Small intestine (tissue), 7 donors: ENCODE measurements around the gene FILIP1. TPM values are rescaled to one million over a fixed set of nuclear protein-coding genes. Genes with fewer than 3 reads are reported as not detected.

Source experiments
- DNase-seq, 2 donors: peaks; one replicate each; pipeline versions ENCODE4 v3.0.0 to v3.0.0-alpha.2; 2013
- FAIRE-seq: peaks from 2 replicates; lab custom pipeline; 2012; peaks lifted over from hg19 to GRCh38; lab: Jason Lieb, UNC
- H3K27ac ChIP-seq, 3 donors: one replicate each; pipeline ENCODE4 v1.5.1; 2013; ENCODE audit warnings: low read length in 2 of 3, mild to moderate bottlenecking in 2 of 3, control low read depth in 1 of 3, inconsistent platforms in 1 of 3, low read depth in 1 of 3, moderate library complexity in 1 of 3
- H3K27me3 ChIP-seq, 3 donors: one replicate each; pipeline ENCODE4 v1.6.1; 2013; ENCODE audit warnings: low read length in 3 of 3, inconsistent platforms in 1 of 3; ENCODE audit not compliant: control insufficient read depth in 3 of 3, insufficient read depth in 3 of 3
- H3K36me3 ChIP-seq, 3 donors: one replicate each; pipeline ENCODE4 v1.6.1; 2013; ENCODE audit warnings: low read length in 3 of 3, inconsistent platforms in 1 of 3, low read depth in 1 of 3, mild to moderate bottlenecking in 1 of 3, moderate library complexity in 1 of 3; ENCODE audit not compliant: control insufficient read depth in 3 of 3, insufficient read depth in 2 of 3
- H3K4me1 ChIP-seq, 3 donors: one replicate each; pipeline ENCODE4 v1.6.1; 2013; ENCODE audit warnings: low read length in 2 of 3, inconsistent platforms in 1 of 3, low read depth in 1 of 3, mild to moderate bottlenecking in 1 of 3, moderate library complexity in 1 of 3; ENCODE audit not compliant: control insufficient read depth in 3 of 3, insufficient read depth in 2 of 3
- H3K4me3 ChIP-seq, 3 donors: one replicate each; pipeline ENCODE4 v1.5.1; 2013; ENCODE audit warnings: low read length in 3 of 3, control low read depth in 1 of 3, inconsistent platforms in 1 of 3, low read depth in 1 of 3, mild to moderate bottlenecking in 1 of 3, moderate library complexity in 1 of 3
- H3K9me3 ChIP-seq, 2 donors: one replicate each; pipeline ENCODE4 v1.6.1; 2013; ENCODE audit warnings: low read depth in 1 of 2, low read length in 1 of 2; ENCODE audit not compliant: control insufficient read depth in 2 of 2, insufficient read depth in 1 of 2
- WGBS, 3 donors: extraction: QIAGEN DNeasy Blood & Tissue Kit; methylation state at CpG; one replicate each; pipeline ENCODE4 v1.1.7; 2013; 5-methylcytosine and 5-hydroxymethylcytosine counted together
- polyA plus RNA-seq, 4 donors: library from polyadenylated mRNA; stranded (reverse) in 3 of 4; unstranded in 1 of 4; fragments of 200-250 nt in 3 of 4; fragments of 120-200 nt in 1 of 4; gene quantifications; one replicate each; pipeline versions ENCODE4 v1.2.1 to v1.2.3, GENCODE V29; 2013
- donor health status: healthy with polysubstance abuse.
- donor health status: control.
- donor health status: control.
- donor health status: Bipolar disorder and iron deficiency.
- donor health status: healthy.

Gene FILIP1
- polyA plus RNA-seq, 4 donors = 0.54 to 1.8 (median 1.4) TPM; not detected in 1

- FAIRE-seq (no peak), DNase-seq (no peak)
- H3K36me3 ChIP-seq = no peaks in the 10 kb centered on the region
- no peaks in the 10 kb centered on the region for H3K27me3 ChIP-seq
- no peaks in the 10 kb centered on the region for H3K9me3 ChIP-seq
- 58 to 81% (median 59%) methylated on average over 3 of the region's 3 CpGs for WGBS, 3 donors
- no peaks in the 10 kb centered on the region for H3K4me1 ChIP-seq
- no peak overlapping the region for H3K27ac ChIP-seq
- H3K4me3 ChIP-seq = no peak overlapping the region
Observed at GRCh38 chr6:75403563-75404080, 90.0 kb downstream of the FILIP1 start.

DNA sequence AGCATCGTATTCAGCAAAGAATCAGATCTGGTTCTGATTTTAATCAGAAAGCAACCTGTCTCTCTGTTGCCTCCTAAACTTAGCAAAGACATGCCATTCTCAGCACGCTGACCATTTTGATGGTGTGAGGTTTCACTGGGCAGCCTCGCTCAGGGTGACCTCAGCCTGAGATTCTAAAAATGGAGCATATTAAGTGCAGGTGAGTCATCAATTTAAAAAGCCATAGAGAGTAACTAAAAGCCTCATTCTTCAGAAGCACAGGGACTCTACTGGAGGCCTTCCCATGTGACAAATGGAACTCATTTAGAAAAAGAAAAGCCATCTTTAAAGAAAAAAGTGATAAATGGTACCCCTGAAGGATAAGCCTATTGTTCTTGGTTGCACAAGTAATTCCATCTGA is 91.3 kb downstream of the FILIP1 start:
- no peak overlapping the region for H3K27ac ChIP-seq
- 75 to 76% (median 76%) methylated on average over 3 of the region's 3 CpGs for WGBS, 3 donors
- no peaks in the 10 kb centered on the region for H3K4me1 ChIP-seq
- H3K9me3 ChIP-seq = no peaks in the 10 kb centered on the region
- DNase-seq = no peak
- H3K4me3 ChIP-seq = no peak overlapping the region
- H3K27me3 ChIP-seq = no peaks in the 10 kb centered on the region
- no peaks in the 10 kb centered on the region for H3K36me3 ChIP-seq
- no peak for FAIRE-seq

GRCh38 chr6:75397656-75398465 is 95.7 kb downstream of the FILIP1 start:
- Histone ChIP-seq H3K4me1 (no peaks in the 10 kb centered on the region), H3K27me3 (no peaks in the 10 kb centered on the region), H3K9me3 (no peaks in the 10 kb centered on the region), H3K27ac (no peak overlapping the region), H3K4me3 (no peak overlapping the region), H3K36me3 (no peaks in the 10 kb centered on the region)
- 45 to 56% (median 47%) methylated on average over 4 of the region's 4 CpGs for WGBS, 3 donors
- no peak for FAIRE-seq
- DNase-seq = no peak

DNA sequence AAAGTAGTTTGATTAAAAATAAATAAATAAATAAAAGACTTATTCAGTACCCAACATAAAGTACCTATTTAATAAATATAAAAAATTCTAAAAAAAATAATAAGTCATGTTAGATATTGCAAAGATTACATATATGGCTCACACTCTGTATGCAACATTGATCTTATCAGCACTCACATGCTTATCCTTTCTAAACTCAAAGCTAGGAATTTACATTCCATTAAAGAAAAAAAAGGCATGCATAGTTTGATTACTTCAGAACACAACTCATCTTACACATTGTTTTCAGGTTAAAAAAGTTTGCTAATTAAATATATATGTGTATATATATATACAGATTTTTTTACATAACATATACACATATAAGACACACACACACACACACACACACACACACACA is 96.4 kb downstream of the FILIP1 start:
- Histone ChIP-seq H3K9me3 (no peaks in the 10 kb centered on the region), H3K4me1 (no peaks in the 10 kb centered on the region)
- FAIRE-seq = no peak

GRCh38 chr6:75396005-75396800 is 97.4 kb downstream of the FILIP1 start:
- FAIRE-seq = no peak
- DNase-seq = no peak
- Histone ChIP-seq H3K4me1 (no peaks in the 10 kb centered on the region), H3K36me3 (no peaks in the 10 kb centered on the region), H3K27me3 (no peaks in the 10 kb centered on the region), H3K9me3 (no peaks in the 10 kb centered on the region), H3K27ac (no peak overlapping the region), H3K4me3 (no peak overlapping the region)
- 62 to 88% (median 81%) methylated on average over 6 of the region's 6 CpGs for WGBS, 3 donors

More for the DNA sequence above, 96.4 kb downstream of the FILIP1 start:
- H3K27me3 ChIP-seq = no peaks in the 10 kb centered on the region
- no peak overlapping the region for H3K4me3 ChIP-seq
- H3K36me3 ChIP-seq = no peaks in the 10 kb centered on the region
- DNase-seq = no peak
- H3K27ac ChIP-seq = no peak overlapping the region

- FAIRE-seq (no peak), DNase-seq (no peak)
- Histone ChIP-seq H3K27me3 (no peaks in the 10 kb centered on the region), H3K9me3 (no peaks in the 10 kb centered on the region), H3K4me1 (no peaks in the 10 kb centered on the region), H3K27ac (no peak overlapping the region), H3K4me3 (no peak overlapping the region), H3K36me3 (no peaks in the 10 kb centered on the region)
Observed at GRCh38 chr6:75393806-75394205, 99.8 kb downstream of the FILIP1 start.

DNA sequence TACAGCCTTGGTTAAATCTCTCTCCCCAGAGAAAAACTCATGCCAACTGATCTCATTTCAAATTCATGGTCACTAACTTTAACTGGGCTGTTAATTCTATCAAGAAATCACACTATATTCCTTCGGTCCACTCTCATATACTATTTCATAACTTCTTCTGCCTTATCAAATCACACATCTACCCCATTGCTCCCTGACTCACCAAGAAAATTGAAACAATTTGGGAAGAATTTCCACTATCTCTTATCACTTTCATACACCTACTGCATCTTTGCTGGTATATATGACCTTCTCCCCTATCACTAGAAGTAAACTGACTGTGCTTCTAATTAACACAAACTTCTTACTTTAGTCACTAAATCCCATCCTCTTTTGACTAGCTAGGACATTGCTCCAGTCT is 102.3 kb downstream of the FILIP1 start:
- Histone ChIP-seq H3K27me3 (no peaks in the 10 kb centered on the region), H3K4me1 (no peaks in the 10 kb centered on the region), H3K27ac (no peak overlapping the region), H3K9me3 (no peaks in the 10 kb centered on the region), H3K36me3 (no peaks in the 10 kb centered on the region), H3K4me3 (no peak overlapping the region)
- DNase-seq (no peak), FAIRE-seq (no peak)
- WGBS, 3 donors = 74 to 89% (median 82%) methylated on average over 1 of the region's 1 CpG

- DNase-seq = no peak
- Histone ChIP-seq H3K27ac (no peak overlapping the region), H3K27me3 (no peaks in the 10 kb centered on the region), H3K4me1 (peaks cover 0 to 3% (median 0%) of the 10 kb centered on the region in 3 donors), H3K4me3 (no peak overlapping the region), H3K36me3 (no peaks in the 10 kb centered on the region), H3K9me3 (no peaks in the 10 kb centered on the region)
- 70 to 79% (median 75%) methylated on average over 8 of the region's 8 CpGs for WGBS, 3 donors
- FAIRE-seq = no peak
Observed at GRCh38 chr6:75386050-75386770, 107.4 kb downstream of the FILIP1 start.
